Measurements from ENCODE around the gene FNBP1L. TPM values are rescaled to one million over a fixed set of nuclear protein-coding genes. Genes with fewer than 3 reads are reported as not detected.

Gene FNBP1L
- total RNA-seq, 6 experiments from 2014 or later = 1.0 to 6.2 (median 1.2) TPM

DNA sequence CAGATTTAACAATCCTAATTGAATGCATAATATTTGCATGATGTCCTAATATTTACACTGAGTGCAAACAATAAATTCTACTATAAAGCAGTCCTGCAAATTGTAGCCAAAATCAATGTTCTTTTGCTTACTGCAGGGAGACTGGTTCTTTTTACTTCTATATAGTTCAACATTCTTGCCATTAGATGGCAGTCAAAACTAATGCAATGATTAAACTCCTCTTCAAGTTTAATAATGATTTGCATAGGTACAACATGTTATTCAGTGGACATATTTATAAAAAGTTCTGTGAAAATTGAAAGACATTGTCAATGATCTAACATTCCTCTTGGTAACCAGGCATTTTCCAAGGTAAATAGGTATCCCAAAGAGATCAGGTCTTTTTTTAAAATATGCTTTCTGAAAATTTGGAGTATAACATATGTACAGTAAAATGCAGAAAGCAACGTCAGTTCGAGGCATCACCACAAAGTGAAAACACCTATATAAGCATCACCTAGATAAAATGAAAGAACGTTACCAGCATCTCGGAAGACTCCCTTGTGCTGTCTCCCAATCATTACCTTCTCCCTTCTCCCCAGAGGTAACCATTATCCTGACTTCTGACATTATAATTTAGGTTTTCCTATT, 9.8 kb upstream of the FNBP1L start:
- H3K4me3 Mint-ChIP-seq = no peak overlapping the region
- TF ChIP-seq, protein P1, sequence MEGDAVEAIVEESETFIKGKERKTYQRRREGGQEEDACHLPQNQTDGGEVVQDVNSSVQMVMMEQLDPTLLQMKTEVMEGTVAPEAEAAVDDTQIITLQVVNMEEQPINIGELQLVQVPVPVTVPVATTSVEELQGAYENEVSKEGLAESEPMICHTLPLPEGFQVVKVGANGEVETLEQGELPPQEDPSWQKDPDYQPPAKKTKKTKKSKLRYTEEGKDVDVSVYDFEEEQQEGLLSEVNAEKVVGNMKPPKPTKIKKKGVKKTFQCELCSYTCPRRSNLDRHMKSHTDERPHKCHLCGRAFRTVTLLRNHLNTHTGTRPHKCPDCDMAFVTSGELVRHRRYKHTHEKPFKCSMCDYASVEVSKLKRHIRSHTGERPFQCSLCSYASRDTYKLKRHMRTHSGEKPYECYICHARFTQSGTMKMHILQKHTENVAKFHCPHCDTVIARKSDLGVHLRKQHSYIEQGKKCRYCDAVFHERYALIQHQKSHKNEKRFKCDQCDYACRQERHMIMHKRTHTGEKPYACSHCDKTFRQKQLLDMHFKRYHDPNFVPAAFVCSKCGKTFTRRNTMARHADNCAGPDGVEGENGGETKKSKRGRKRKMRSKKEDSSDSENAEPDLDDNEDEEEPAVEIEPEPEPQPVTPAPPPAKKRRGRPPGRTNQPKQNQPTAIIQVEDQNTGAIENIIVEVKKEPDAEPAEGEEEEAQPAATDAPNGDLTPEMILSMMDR (IDR thresholded peaks at IDR 0.05) = peak; percentile 85
- H3K27ac Mint-ChIP-seq = no peak overlapping the region
- peak; percentile 45 for DNase-seq
- H3K9me3 Mint-ChIP-seq = no peaks in the 10 kb centered on the region
- peaks cover 13% of the 10 kb centered on the region for H3K4me1 Mint-ChIP-seq (ENCODE audit: low read depth)
- no peaks in the 10 kb centered on the region for H3K36me3 Mint-ChIP-seq (ENCODE audit: low read depth)
- H3K27me3 Mint-ChIP-seq (ENCODE audit: insufficient read depth) = 0 out of 2 replicates have a peak, but pooled peaks cover 13% of the 10 kb centered on the region

DNA sequence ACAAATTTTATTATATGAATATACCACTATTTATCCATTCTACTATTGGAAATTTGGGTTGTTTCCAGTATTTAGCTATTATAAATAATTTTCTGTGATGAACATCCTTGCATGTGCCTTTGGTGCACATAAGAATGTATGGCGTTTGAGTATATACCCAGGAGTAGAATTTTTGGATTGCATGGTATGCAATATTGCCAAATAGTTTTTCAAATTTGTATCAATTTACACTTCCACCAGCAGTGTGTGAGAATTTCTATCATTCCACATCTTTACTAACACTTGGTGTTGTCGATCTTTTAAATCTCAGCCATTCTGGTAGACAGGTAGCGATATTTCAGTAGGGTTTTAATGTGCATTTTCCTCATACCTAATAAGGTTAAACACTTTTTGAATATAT, 9.2 kb upstream of the FNBP1L start:
- Mint-ChIP-seq H3K27ac (no peak overlapping the region), H3K4me3 (no peak overlapping the region), H3K4me1 (ENCODE audit: low read depth) (peaks cover 17% of the 10 kb centered on the region), H3K36me3 (ENCODE audit: low read depth) (no peaks in the 10 kb centered on the region), H3K27me3 (ENCODE audit: insufficient read depth) (peaks cover 15% of the 10 kb centered on the region; the same call in 1 of the 2 replicates), H3K9me3 (no peaks in the 10 kb centered on the region)
- DNase-seq = no peak
- TF ChIP-seq, protein P1 (IDR thresholded peaks at IDR 0.05) = no peak

DNA sequence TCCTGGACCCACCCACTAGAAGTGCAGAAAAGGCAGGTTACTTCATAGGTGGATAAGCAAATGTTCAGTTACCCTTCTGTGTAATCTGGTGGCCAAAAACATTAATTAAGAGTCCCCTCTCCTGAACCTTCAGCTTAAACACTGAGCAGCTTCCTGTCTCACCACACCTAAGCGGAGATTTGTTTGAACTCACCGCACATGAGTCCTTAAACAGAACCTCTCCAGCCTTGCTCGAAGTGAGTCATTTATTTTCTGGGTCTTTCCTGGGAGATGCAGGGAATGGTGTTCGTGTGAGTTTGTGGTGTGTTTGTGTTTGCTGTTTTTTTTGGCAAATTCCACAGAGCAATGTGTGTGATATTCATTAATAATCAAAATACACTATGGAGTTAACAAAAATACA, 7.6 kb upstream of the FNBP1L start:
- H3K36me3 Mint-ChIP-seq (ENCODE audit: low read depth) = no peaks in the 10 kb centered on the region
- H3K9me3 Mint-ChIP-seq = no peaks in the 10 kb centered on the region
- peaks cover 17% of the 10 kb centered on the region for H3K4me1 Mint-ChIP-seq (ENCODE audit: low read depth)
- DNase-seq = no peak
- peaks cover 2% of the 10 kb centered on the region; the same call in 1 of the 2 replicates for H3K27me3 Mint-ChIP-seq (ENCODE audit: insufficient read depth)
- no peak overlapping the region for H3K4me3 Mint-ChIP-seq
- TF ChIP-seq, protein P1 (IDR thresholded peaks at IDR 0.05) = no peak
- H3K27ac Mint-ChIP-seq = no peak overlapping the region

DNA sequence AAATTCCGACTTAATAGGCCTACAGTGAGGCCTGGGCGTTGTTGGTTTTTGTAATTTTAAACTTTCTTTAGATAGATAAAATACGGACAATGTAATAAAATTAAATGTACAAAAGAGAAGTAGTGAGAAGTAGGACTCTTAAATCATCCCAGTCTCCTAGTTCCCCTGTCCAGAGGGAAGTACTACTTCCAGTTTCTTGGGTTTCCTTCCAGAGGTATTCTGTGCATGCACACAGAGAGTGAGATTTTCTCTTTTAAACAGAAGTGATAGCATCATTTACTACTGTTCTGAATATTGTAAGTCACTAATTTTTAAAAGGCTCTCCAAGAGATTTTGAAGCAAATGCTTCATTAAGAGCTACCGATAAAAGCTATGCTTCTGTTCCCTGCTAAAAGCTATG, 7.2 kb upstream of the FNBP1L start:
- no peak overlapping the region for H3K27ac Mint-ChIP-seq
- H3K27me3 Mint-ChIP-seq (ENCODE audit: insufficient read depth) = peaks cover 3% of the 10 kb centered on the region
- H3K4me1 Mint-ChIP-seq (ENCODE audit: low read depth) = peaks cover 17% of the 10 kb centered on the region
- TF ChIP-seq, protein P1 (IDR thresholded peaks at IDR 0.05) = no peak
- H3K9me3 Mint-ChIP-seq = no peaks in the 10 kb centered on the region
- H3K36me3 Mint-ChIP-seq (ENCODE audit: low read depth) = no peaks in the 10 kb centered on the region
- DNase-seq = no peak
- no peak overlapping the region for H3K4me3 Mint-ChIP-seq

DNA sequence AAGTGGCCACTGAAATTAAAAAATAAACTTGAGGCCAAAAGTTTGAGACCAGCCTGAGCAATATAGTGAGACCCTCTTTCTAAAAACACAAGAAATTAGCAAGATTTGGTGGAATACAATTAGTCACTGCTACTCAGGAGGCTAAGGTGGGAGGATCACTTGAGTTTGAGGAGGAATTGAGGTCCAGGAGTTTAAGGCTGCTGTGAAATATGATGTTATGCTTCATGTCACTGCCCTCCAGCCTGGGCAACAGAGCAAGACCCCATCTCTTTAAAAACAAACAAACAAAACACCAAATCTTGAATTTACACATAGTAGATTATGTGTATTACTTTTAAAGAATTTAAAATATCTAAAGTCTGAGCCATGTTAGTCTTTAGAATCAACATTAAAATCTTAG, 6.3 kb upstream of the FNBP1L start:
- no peak overlapping the region for H3K4me3 Mint-ChIP-seq
- H3K36me3 Mint-ChIP-seq (ENCODE audit: low read depth) = no peaks in the 10 kb centered on the region
- H3K9me3 Mint-ChIP-seq = no peaks in the 10 kb centered on the region
- TF ChIP-seq, protein P1 (IDR thresholded peaks at IDR 0.05) = no peak
- peaks cover 7% of the 10 kb centered on the region for H3K27me3 Mint-ChIP-seq (ENCODE audit: insufficient read depth)
- DNase-seq = no peak
- no peak overlapping the region for H3K27ac Mint-ChIP-seq
- H3K4me1 Mint-ChIP-seq (ENCODE audit: low read depth) = peaks cover 17% of the 10 kb centered on the region

All from HFFc6 (cell line).